Stimulated activated naive CD8-positive, alpha-beta T cell treated with anti-CD3 and anti-CD28 coated beads, Interleukin-15, Interleukin-2, amounts not matched to agents 100 ng/mL and 50 ng/mL, for 24 hours (primary cell): Measurements from ENCODE around the gene ECSCR.

Experiments
- H3K27ac Mint-ChIP-seq: one replicate; pipeline ENCODE4 v1.8.0; 2021; ENCODE audit warnings: mild to moderate bottlenecking, mixed read lengths
- H3K27me3 Mint-ChIP-seq: one replicate; pipeline ENCODE4 v1.8.0; 2021; ENCODE audit warnings: mixed read lengths
- H3K36me3 Mint-ChIP-seq: one replicate; pipeline ENCODE4 v1.8.0; 2021; ENCODE audit warnings: low read depth, mixed read lengths
- H3K4me1 Mint-ChIP-seq: one replicate; pipeline ENCODE4 v1.8.0; 2021; ENCODE audit warnings: low read depth, mixed read lengths
- H3K4me3 Mint-ChIP-seq: one replicate; pipeline ENCODE4 v1.8.0; 2021; ENCODE audit warnings: mild to moderate bottlenecking, mixed read lengths
- H3K9me3 Mint-ChIP-seq: one replicate; pipeline ENCODE4 v1.8.0; 2021; ENCODE audit warnings: mixed read lengths

ECSCR gene

DNA sequence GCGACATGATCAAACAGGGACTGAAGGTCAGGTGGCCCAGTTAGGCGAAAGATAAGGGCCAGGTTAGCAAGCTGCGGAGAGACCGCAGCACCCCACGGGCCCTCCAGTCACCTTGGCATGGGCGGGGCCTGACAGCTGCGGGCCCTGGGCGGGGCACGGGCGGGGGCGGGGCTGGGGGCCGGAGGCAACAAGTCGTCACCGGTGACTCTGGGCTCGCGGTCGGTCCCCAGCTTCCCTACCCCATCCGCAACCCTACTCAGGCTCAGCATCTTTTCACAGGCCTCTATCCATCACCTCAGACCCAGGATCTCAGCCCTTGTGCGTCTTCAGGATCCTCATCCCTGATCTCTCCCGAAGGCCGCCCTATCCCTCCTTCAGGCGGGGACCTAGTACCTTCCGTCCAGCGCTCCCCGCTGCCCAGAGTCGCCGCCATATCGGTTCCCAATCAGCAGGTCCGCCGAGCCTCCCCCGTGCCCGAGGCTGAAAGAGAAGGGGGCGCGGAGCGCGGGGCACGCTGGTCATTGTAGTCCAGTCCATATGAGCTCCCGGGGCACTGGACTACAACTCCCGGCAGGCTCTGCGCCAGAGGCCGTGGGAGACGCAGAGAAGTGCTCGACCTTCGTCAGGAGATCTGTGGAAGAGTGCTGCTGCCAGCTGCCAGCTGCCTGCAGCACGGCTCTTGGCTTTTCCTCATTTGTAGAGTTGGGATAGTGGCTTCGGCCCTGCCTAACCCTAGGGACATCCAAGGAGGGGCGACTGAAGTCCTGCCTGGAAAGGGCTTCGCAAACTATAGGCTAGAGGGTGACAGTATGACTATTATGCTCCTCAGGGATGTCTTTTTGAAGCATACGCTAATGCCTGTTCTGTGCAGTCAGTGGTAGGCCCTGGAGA lies 23.3 kb downstream of the ECSCR start, which contains the start of gene DNAJC18:
Gene DNAJC18, minus strand, starts transcription at position 513 of the 891 bp plus-strand sequence. Its CDS starts 80 bp downstream, at position 433.
- H3K4me1 Mint-ChIP-seq = peaks cover 55% of the 10 kb centered on the region
- no peaks in the 10 kb centered on the region for H3K9me3 Mint-ChIP-seq
- peak within 1 kb of the TSS; percentile 99 for H3K27ac Mint-ChIP-seq
- H3K27me3 Mint-ChIP-seq = no peaks in the 10 kb centered on the region
- peak within 1 kb of the TSS; percentile 99 for H3K4me3 Mint-ChIP-seq
- peaks cover 21% of the 10 kb centered on the region for H3K36me3 Mint-ChIP-seq

DNA sequence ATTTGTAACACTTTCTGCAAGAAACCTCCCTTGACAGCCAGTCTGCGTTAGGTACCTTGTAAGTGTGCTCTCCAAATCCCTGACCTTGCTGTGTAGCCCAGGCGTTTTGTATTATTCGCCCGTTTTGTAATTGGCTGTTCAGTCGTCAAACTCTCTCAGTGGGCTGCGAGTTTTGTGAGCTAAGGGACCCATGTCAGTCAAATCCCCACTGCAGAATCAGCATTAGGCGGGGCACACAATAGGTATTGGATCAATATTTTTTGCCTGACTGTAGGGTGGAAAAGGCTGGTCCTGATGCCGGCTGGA lies 23.9 kb downstream of the ECSCR start:
- Mint-ChIP-seq H3K4me1 (peaks cover 49% of the 10 kb centered on the region), H3K9me3 (no peaks in the 10 kb centered on the region), H3K27me3 (no peaks in the 10 kb centered on the region), H3K4me3 (peak overlapping the region; percentile 99), H3K36me3 (peaks cover 22% of the 10 kb centered on the region), H3K27ac (peak overlapping the region; percentile 99)

DNA sequence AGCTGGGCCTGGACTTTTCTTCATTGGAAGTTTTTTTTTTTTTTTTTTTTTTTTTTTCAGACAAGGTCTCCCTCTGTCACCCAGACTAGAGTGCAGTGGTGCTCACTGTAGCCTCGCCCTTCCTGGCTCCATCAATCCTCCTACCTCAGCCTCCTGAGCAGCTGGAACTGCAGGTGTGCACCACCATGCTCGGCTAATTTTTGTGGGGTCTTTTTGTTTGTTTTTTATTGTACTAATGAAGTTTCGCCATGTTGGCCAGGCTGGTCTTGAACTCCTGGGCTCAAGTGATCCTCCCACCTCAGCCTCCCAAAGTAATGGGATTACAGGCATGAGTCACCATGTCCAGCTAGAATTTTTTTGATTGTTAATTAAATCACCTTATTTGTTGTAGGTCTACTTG lies 26.9 kb downstream of the ECSCR start:
- no peak overlapping the region for H3K27ac Mint-ChIP-seq
- H3K27me3 Mint-ChIP-seq = no peaks in the 10 kb centered on the region
- H3K4me3 Mint-ChIP-seq = no peak overlapping the region

DNA sequence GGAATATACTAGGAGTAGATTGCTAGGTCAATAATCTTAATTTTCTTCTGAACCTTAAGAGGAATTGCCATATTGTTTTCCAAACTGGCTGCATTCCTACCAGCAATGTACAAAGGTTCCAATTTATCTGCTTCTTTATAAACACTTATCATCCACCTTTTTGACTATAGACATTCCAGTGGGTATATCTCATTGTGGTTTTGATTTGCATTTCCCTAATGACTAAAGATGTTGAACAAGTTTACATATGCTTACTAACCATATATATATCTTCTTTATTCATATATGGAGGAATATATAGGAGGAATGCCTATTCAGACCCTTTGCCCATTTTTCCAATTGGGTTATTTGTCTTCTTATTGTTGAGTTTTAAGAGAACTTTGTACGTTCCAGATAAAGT lies 30.8 kb downstream of the ECSCR start:
- Mint-ChIP-seq H3K27me3 (no peaks in the 10 kb centered on the region), H3K4me1 (peaks cover 13% of the 10 kb centered on the region), H3K36me3 (peaks cover 22% of the 10 kb centered on the region), H3K4me3 (no peak overlapping the region), H3K27ac (no peak overlapping the region), H3K9me3 (no peaks in the 10 kb centered on the region)

More for the DNA sequence above, 26.9 kb downstream of the ECSCR start:
- no peaks in the 10 kb centered on the region for H3K9me3 Mint-ChIP-seq
- peaks cover 36% of the 10 kb centered on the region for H3K4me1 Mint-ChIP-seq
- peaks cover 27% of the 10 kb centered on the region for H3K36me3 Mint-ChIP-seq

DNA sequence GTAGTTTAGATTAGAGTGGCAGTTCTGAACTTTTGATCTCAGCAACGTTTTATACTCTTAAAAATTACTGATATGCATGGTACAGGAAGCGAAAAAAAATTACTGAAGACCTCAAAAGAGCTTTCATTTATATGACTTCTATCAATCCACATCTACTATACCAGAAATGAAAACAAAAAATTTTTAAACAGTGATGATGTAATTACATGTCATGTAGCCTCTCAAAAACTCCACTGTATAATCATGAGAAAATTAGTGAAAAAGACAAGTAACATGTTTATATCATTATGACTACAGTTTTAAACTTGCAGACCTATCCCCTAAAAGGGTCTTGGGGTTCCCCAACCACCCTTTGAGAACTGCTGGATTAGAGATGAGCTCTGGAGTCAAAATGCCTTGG lies 32.5 kb downstream of the ECSCR start:
- Mint-ChIP-seq H3K4me3 (no peak overlapping the region), H3K27me3 (no peaks in the 10 kb centered on the region), H3K9me3 (no peaks in the 10 kb centered on the region), H3K27ac (no peak overlapping the region), H3K4me1 (peaks cover 11% of the 10 kb centered on the region), H3K36me3 (peaks cover 26% of the 10 kb centered on the region)

DNA sequence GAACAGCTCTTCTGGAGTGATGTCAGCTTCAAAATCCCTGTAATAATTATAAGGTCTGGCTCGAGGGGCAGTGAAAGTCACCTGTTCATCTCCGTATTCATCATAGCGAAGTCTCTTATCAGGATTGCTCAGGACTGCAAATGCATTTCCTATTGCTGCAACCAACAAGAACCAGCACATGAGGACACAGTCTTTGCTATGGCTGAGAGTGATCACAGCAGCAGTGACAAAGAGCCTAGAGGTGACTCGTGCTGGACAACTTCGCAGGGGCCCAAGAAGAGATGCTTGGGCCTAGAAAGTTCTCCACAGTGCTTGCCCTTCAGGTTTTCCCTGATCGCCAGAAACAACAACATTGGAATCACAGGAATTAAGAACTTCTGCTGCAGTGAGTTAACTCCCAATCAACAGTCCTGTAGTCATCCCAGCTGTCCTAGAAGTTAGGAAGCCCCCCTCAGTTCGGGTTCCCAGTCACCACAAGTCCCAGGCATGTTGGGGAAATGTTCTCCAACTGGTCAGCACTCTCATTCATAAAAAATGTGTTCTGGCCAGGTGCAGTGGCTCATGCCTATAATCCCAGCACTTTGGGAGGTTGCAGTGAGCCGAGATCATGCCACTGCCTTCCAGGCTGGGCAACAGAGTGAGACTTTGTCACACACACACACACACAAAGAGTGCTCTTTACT lies 36.2 kb downstream of the ECSCR start:
- Mint-ChIP-seq H3K27ac (no peak overlapping the region), H3K4me3 (no peak overlapping the region), H3K27me3 (no peaks in the 10 kb centered on the region), H3K36me3 (peaks cover 34% of the 10 kb centered on the region), H3K4me1 (peaks cover 17% of the 10 kb centered on the region), H3K9me3 (no peaks in the 10 kb centered on the region)

DNA sequence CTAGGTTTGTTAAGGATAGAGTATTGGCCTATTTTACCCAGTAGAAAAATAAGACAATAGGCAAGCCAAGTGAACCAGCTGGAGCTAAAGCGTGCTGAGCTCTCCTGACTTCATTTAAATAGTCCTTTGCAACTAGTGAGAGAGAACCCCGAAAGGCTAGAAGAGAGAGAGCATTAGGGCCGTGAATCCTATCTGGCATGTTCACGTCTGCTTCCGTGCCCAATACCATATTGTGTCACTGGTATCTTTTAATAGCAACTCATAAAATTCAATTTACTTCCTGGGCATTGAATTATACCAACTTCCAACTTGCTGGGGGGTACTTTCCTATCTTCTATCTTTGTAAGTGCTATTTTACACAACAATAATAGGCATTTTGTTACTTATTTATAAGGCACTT lies 37.0 kb downstream of the ECSCR start:
- Mint-ChIP-seq H3K27ac (no peak overlapping the region), H3K4me3 (no peak overlapping the region), H3K27me3 (no peaks in the 10 kb centered on the region), H3K9me3 (no peaks in the 10 kb centered on the region), H3K36me3 (peaks cover 38% of the 10 kb centered on the region), H3K4me1 (peaks cover 15% of the 10 kb centered on the region)

DNA sequence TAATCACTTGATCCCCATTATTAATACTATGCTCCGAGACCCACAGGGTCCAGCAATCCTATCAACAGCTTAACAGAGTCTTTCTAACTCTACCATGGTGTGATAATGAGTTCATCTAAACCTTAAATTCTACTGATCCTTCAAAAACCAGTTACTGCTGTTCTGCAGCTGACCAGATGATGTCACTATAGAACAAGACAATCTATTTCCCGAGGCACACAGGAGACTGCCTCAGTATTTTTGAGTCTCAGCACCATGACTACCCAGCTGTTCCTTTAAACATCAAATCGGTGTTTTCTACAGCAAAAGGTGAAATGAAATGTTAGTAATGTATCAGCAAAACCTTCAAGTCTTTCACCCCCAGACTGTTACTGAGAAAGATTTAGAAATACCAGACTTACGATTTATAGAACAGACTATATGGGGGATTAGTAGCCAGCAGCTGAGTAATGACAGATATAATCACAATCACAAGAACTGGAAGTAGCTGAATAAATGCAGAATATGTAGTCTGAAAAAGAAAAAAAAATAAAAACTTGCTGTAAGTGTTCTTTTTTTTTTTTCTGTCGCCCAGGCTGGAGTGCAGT lies 40.1 kb downstream of the ECSCR start:
- H3K9me3 Mint-ChIP-seq = no peaks in the 10 kb centered on the region
- H3K27ac Mint-ChIP-seq = no peak overlapping the region
- no peak overlapping the region for H3K4me3 Mint-ChIP-seq
- peaks cover 56% of the 10 kb centered on the region for H3K36me3 Mint-ChIP-seq
- H3K27me3 Mint-ChIP-seq = no peaks in the 10 kb centered on the region
- H3K4me1 Mint-ChIP-seq = peaks cover 15% of the 10 kb centered on the region

DNA sequence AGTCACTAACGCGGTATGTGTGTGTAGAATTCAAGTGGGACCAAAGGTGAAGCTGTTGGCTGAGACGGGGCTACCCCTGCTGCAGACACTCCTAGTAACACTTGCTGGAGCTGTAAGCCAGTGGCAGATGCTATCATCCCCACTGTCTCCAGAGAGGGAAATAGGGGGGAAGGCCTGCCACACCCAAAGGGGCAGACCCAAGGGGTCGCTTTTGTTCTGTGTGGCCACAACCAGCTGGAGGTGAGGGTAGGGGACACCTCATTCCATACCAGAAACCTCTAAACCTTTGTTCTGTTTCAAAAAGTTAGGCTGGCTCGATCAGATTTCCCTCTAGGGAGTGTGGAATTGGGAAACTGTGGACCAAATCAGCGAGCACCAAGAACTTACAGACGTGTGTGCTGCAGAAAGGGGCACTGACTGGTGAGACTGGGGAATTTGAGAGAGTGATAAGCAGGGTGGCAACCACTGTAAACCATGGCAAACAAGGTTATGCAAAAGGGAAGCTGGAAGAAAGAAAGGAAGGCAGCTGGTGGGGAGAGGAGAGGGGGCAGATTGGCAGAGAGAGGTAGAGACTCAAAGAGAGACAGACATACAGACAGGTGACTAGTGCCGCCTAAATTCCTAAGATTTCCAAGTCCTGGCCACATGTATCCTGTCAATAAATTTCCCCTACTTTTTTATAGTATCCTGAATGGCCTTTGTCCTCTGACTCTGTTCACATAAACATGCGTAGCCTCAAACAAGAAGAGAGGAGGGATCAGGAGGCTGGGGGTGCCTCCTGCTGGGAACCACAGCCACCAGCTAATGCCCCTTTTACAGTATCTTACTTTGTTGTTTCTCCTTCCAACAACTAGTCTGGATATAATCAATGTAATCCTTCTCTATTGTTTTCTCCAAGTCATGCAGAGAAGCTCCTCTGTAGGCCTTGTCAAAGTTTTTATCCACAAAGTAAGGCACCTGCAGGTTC lies 43.0 kb downstream of the ECSCR start:
- Mint-ChIP-seq H3K36me3 (peaks cover 57% of the 10 kb centered on the region), H3K9me3 (no peaks in the 10 kb centered on the region), H3K27me3 (no peaks in the 10 kb centered on the region), H3K4me1 (peaks cover 44% of the 10 kb centered on the region), H3K27ac (no peak overlapping the region), H3K4me3 (no peak overlapping the region)

DNA sequence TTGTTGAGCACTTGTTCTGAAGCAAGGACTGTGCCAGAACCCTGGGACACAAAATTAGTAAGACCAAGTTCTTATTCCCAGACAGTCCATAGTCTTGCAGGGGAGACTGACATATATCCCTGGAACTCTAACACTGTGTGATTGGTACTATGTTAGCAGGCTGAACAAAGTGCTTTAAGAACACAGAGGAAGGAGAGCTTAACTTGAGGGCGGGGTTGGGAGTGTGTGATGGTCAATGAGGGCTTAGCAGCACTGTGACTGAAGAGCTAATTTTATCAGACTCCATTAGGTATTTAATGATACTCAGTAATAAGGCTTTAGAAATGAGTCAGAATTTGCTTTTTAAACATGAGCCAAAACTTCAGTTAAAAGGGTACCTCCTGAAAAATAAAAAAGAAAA lies 43.8 kb downstream of the ECSCR start:
- H3K9me3 Mint-ChIP-seq = no peaks in the 10 kb centered on the region
- H3K4me1 Mint-ChIP-seq = peaks cover 52% of the 10 kb centered on the region
- no peak overlapping the region for H3K27ac Mint-ChIP-seq
- no peaks in the 10 kb centered on the region for H3K27me3 Mint-ChIP-seq
- H3K36me3 Mint-ChIP-seq = peaks cover 56% of the 10 kb centered on the region
- no peak overlapping the region for H3K4me3 Mint-ChIP-seq

DNA sequence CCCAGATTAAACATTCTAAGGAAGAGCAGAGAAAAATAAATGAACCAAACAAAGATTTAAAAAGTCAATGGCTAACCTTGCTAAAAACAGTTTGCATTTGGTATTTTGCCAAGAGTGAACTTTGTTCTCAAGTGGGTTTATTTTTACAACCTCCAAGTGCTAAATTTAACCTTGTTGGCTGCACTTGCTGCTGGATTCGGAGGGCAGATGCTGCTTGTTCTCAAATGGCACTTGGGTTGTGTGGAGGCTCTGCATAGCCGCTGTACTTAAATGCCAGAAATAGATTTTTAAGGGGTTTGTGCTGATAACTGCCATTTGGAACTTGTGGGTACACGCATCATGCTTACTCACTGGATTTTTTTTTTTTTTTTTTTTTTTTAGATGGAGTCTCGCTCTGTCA lies 45.3 kb downstream of the ECSCR start:
- no peaks in the 10 kb centered on the region for H3K27me3 Mint-ChIP-seq
- H3K9me3 Mint-ChIP-seq = no peaks in the 10 kb centered on the region
- H3K27ac Mint-ChIP-seq = peak overlapping the region; percentile 80
- peak overlapping the region; percentile 17 for H3K4me3 Mint-ChIP-seq
- H3K4me1 Mint-ChIP-seq = peaks cover 62% of the 10 kb centered on the region
- peaks cover 60% of the 10 kb centered on the region for H3K36me3 Mint-ChIP-seq

DNA sequence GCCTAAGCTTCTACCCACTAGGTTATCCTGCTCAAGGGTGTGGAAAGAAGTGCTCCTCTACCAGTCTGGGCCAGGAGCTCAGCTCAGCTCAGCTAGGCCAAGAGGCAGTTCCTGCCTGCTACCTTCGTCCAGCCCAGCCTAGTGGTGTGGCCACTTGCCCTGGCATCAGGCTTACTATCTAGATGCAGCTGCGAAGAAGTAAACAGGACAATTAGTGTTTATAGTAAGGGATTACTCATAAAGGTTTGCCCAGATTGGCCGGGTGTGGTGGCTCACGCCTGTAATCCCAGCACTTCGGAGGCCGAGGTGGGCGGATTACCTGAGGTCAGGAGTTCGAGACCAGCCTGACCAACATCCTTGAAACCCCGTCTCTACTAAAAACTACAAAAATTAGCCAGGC lies 45.9 kb downstream of the ECSCR start:
- peaks cover 58% of the 10 kb centered on the region for H3K36me3 Mint-ChIP-seq
- H3K4me3 Mint-ChIP-seq = no peak overlapping the region
- no peaks in the 10 kb centered on the region for H3K9me3 Mint-ChIP-seq
- no peaks in the 10 kb centered on the region for H3K27me3 Mint-ChIP-seq
- peak overlapping the region; percentile 87 for H3K27ac Mint-ChIP-seq
- peaks cover 60% of the 10 kb centered on the region for H3K4me1 Mint-ChIP-seq

DNA sequence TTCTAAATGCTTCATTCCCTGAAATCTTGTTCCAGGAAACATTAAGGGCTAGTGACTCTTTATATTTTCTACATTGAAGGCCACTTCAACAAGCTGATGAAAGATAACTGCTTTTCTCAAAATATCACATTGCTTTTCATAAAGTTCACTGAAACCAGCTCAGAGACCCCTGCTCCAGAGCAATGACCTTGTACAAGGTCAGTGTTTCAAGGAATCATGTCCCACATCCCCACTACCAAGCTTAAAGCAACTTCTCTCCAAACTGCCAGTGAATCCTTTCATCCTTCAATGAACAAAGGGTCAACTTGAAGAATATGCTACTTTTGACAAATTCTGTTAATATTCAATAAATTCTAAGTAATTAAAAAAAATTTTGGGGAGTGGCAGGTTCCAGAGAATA lies 46.7 kb downstream of the ECSCR start:
- H3K36me3 Mint-ChIP-seq = peaks cover 63% of the 10 kb centered on the region
- peaks cover 60% of the 10 kb centered on the region for H3K4me1 Mint-ChIP-seq
- H3K4me3 Mint-ChIP-seq = peak overlapping the region; percentile 79
- H3K27ac Mint-ChIP-seq = peak overlapping the region; percentile 87
- no peaks in the 10 kb centered on the region for H3K27me3 Mint-ChIP-seq
- no peaks in the 10 kb centered on the region for H3K9me3 Mint-ChIP-seq

DNA sequence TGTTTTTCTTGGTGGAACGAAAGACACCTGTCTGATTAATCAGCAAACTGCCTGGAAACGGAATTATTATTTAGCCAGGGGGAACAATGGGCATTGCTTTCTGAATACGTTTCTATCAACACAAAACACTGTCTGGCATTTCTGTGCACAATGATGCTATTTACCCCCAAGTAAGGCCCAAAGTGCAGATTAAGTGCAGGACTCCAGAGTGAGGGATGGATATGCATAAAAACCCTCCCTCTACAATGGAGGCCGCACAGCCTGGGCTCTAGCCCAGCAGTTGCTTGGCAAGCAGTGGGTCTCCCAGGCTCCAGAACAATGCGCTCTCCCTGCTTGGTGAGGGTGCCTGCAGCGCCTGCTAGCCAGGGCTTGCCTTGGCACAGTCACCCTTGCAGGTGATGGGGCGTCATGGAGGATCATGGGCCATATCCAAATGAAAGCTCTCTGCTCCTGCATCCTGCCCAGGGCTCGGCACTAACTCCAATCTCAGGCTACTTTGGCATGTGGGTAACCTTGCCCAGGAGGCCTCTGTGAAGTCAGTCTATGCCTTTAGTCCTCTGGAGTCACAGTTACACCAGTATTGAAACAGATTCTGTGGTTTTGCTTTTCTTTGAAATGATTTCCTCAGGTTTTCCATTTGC lies 47.2 kb downstream of the ECSCR start:
- H3K36me3 Mint-ChIP-seq = peaks cover 59% of the 10 kb centered on the region
- no peaks in the 10 kb centered on the region for H3K9me3 Mint-ChIP-seq
- H3K4me1 Mint-ChIP-seq = peaks cover 60% of the 10 kb centered on the region
- H3K27me3 Mint-ChIP-seq = no peaks in the 10 kb centered on the region
- H3K27ac Mint-ChIP-seq = peak overlapping the region; percentile 87
- peak overlapping the region; percentile 79 for H3K4me3 Mint-ChIP-seq
